GM18505 (cell line): ENCODE results near the gene ATXN7L3.
"Not testable (repeated sequence)": the region's sequence is repeated elsewhere in the genome, so short reads cannot be mapped to it uniquely, and the experiment has no call there.

Experiments used
- ATAC-seq: cut with Tn5 transposase; IDR thresholded peaks from one replicate; pipeline ENCODE4 v1.9.1; 2021; ENCODE audit not compliant: unreplicated experiment
- POLR2A ChIP-seq: IDR thresholded peaks from 4 replicates; pipeline ENCODE4 v1.6.1; 2011; ENCODE audit warnings: borderline replicate concordance; ENCODE audit not compliant: insufficient read depth, insufficient read length; ENCODE audit errors: extremely low read depth

Gene ATXN7L3, protein sequence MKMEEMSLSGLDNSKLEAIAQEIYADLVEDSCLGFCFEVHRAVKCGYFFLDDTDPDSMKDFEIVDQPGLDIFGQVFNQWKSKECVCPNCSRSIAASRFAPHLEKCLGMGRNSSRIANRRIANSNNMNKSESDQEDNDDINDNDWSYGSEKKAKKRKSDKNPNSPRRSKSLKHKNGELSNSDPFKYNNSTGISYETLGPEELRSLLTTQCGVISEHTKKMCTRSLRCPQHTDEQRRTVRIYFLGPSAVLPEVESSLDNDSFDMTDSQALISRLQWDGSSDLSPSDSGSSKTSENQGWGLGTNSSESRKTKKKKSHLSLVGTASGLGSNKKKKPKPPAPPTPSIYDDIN

DNA sequence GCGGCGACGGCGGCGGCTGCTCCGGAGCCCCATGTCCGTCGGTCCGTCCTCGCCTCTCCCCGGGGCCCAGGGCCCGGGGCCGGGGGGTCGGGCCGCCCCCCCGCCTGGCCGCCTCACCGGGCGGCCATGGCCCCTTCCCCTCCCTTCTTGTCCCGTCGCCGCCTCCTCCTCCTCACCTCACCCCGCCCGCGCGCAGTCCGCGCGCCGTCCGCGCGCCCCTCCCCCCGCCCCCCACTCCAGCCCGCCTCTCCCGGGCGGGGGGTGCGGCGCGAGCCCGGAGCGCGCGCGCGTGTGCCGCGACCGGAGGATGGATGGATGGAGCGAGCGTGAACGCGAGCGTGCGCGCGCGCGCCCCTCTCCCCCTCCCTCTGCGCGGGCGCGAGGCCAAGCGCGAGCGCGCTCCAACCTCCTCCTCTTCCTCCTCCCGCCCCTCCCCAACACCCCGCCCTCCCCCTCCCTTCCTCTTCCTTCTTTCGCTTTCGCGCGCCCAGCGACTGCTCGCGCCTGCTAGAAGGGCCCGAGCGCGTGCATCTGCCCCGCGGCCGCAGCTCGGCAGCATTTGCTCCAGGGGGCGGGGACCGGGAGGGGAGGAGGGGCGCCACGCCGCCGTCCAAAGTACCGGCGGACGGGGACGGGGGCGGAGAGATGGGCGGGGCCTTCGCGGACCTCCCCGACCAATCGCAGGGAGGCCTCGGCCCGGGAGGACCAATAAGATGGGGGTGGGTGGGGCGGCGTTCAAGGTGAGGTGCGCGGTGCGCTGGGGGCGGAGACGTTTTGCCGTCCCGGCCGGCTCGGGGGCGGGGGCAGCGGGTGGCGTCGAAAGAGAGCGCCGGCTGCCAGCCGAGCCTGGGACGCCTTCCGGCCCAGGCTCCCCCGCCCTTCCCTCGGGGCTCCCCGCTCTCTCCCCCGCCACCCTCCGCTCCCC lies at the start of gene ATXN7L3:
Gene ATXN7L3 (minus strand): TSS at position 332 of the 925 bp plus-strand sequence. CDS start 1,814 bp downstream, outside the sequence.
- TF ChIP-seq POLR2A: peak; percentile 29
- ATAC-seq: peak; percentile 67

DNA sequence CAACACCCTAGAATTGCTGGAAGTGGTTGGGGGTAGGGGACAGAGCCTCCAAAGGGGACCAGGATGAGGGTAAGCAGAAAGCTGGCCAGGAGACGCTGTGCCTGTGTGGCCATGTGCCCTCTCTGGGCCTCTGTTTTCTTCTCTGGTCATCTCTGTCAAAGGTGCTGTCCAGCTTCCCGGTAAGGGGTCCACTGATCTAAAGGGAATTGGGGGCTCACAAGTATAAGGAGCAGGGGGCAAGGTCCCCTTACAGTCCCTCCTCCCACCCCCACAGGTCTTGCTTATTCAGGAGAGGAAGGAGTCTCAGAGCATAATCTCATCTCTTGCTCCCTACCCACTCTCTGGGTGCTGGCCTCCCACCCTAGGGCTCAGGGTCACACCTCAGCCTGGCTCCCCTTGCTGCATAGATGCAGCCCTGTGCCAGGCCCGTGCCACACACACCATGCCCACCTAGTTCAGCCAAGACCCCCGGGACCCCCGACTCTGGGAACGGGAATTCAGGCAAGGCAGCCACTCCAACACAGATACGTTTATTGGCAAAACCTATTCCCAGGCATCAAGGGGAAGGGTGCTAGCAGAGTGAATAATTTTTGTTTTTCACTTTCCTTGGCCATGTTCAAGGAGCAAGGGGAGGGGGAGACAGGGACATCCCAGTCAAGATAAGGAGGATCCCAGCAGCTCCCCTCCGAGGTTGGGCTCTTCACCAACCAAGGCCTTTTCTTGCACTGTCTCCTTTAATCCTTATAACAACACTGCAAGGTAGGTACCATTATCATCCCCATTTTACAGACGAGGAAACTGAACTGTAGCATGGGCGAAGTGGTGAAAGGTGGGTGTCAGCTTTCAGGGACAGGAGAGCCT lies 48.4 kb upstream of the ATXN7L3 start:
- ATAC-seq: no peak
- TF ChIP-seq POLR2A: no peak

DNA sequence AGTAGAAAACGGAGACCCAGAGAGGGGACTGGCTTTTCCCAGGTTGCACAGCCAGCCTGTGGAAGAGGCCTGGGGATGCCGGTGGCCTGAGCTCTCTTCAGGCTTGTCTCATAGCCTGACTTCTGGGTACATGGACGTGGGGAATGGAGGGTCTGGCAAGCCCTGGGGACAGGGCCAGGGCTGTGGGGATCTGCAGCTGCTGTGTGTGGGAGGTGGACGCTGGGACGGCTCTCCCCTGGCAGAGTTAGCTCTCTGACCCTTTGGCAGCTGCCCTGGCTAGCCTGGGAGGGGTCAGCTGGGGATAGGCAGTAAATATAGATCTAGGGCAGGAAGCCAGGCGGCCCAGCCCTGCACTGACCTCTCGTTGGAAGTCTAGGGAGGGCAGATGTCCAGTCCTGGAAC lies 47.8 kb upstream of the ATXN7L3 start:
- no peak for TF ChIP-seq POLR2A
- ATAC-seq: no peak

DNA sequence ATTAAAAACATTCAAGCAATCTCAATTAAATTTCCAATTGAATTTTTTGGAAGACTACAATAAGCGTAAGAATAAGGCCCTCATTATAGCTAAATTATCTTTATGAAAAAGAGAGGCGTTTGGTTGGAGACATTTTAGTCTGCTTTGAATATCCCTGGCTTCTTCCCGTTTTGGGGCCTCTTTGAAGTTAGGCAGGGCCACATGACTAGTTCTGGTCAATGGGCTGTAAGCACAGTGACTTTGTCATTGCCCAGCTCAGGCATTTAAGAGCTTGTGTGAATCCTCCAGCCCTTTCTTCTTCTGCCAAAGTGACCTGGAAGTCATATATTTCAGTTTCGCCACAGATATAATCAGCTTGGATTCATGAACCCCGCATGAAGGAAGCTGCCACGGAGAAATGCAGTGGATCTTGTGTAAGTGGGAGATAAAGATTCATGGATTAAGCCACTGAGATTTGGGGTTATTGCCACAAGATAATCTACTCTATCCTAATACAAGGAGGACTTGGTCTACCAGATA lies 41.5 kb upstream of the ATXN7L3 start:
- TF ChIP-seq POLR2A: no peak
- ATAC-seq: no peak

DNA sequence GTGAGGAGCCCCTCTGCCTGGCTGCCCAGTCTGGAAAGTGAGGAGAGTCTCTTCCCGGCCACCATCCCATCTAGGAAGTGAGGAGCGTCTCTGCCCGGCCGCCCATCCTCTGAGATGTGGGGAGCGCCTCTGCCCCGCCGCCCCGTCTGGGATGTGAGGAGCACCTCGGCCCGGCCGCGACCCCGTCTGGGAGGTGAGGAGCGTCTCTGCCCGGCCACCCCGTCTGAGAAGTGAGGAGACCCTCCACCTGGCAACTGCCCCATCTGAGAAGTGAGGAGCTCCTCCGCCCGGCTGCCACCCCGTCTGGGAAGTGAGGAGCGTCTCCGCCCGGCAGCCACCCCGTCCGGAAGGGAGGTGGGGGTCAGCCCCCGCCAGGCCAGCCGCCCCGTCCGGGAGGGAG lies 38.2 kb upstream of the ATXN7L3 start:
- ATAC-seq: not testable (repeated sequence)

DNA sequence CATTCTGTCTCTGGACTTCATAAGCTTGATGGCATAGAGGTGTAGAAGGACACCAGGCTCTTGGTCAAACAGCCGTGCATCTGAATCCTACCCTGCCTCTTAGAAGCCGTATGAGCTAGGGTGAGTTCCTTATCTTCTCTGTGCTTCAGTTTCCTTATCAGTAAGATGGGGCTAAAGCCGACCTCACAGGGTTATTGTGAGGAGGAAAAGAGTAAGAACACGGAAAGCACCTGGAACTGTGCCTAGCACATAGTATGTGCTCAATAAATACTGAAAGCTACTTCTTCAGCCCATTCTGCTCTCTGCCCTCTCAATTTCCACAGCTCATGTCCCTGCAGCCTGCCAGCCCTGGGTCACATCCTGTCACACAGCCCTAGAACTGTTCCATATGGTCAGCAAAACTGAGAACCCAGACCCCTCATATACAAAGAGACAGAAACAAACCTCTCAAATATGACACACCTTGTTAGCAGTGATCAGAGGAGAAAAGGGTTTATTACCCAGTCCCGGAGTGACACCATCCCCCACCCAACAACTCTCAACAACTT lies 36.8 kb upstream of the ATXN7L3 start:
- ATAC-seq: no peak
- TF ChIP-seq POLR2A: no peak

DNA sequence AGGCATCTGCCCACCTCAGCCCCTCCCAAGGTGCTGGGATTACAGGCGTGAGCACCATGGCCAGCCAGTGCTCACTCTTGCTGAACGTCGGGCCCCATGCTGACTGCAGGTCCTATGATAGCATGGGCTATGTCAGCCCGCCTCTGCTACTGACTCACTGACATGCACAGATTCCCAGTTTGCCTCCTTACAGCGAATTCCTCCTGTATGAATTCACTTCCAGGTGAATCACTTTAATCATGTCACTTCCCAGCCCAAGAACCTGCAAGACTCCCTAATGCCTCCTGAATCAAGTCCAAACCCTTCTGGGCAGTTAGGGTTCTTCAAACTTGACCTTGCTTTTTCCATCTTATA lies 35.9 kb upstream of the ATXN7L3 start:
- no peak for TF ChIP-seq POLR2A
- ATAC-seq: no peak

DNA sequence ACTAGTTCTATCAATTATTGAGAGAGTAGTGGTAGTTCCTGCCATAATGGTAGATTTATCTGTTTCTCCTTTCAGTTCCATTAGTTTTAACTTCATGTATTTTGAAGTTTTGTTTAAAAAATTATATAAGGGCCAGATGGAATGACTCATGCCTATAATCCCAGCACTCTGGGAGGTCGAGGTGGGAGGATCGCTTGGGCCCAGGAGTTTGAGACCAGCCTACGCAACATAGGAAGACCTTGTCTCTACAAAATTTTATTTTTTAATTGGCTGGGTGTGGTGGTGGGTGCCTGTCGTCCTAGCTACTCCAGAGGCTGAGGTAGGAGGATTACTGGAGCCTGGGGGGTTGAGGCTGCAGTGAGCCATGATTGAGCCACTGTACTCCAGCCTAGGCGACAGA lies 33.9 kb upstream of the ATXN7L3 start:
- TF ChIP-seq POLR2A: no peak
- no peak for ATAC-seq

DNA sequence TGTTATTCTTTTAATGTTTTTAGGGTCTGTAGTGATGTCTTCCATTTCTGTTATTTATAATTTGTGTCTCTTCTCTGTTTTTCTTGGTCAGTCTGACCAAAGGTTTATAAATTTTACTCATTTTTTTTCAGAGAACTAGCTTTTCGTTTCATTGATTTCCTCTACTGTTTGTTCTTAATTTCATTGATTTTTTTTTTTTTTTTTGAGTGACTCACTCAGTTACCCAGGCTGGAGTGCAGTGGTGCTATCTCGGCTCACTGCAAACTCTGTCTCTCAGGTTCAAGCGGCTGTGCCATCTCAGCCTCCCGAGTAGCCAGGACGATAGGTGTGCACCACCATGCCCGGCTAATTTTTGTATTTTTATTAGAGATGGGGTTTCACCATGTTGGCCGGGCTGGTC lies 32.4 kb upstream of the ATXN7L3 start:
- ATAC-seq: no peak
- no peak for TF ChIP-seq POLR2A

DNA sequence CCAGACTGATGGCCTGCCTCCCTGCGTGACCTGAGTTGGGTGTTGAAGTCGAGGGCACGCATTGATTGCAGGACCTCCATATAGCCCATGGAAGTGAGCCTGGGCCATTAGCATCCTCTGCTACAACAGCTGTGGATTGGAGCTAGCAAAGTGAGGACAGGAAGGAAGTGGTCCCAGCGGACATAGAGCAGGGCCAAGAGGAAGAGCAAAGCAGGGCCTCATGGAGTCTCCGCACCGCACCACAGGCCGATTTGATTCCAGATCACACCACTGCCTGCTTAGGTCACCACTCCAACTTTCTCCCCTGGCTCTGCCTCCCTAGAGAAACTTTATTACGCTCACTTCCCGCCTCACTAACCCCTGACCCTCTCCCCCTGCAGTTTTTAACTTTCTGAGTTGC lies 30.5 kb upstream of the ATXN7L3 start:
- no peak for TF ChIP-seq POLR2A
- no peak for ATAC-seq

DNA sequence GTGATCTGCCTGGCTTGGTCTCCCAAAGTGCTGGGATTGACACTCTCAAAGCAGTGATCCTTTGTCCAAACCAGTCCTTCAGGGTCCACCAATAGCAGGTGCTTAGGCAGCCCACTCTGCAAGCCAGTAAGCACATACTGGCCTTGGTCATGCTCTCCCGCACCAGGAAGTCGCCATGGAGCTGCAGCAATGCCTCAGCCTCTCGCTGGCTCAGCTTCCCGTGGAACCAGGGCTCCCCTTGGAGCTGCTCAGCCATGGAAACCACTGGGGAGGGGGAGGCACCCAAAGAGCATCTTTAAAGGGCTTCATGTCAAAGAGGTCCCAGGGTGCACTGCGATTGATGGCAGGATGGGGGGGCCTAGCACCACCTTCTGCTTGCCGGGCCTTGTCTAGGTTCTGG lies 29.4 kb upstream of the ATXN7L3 start:
- ATAC-seq: no peak
- TF ChIP-seq POLR2A: no peak

DNA sequence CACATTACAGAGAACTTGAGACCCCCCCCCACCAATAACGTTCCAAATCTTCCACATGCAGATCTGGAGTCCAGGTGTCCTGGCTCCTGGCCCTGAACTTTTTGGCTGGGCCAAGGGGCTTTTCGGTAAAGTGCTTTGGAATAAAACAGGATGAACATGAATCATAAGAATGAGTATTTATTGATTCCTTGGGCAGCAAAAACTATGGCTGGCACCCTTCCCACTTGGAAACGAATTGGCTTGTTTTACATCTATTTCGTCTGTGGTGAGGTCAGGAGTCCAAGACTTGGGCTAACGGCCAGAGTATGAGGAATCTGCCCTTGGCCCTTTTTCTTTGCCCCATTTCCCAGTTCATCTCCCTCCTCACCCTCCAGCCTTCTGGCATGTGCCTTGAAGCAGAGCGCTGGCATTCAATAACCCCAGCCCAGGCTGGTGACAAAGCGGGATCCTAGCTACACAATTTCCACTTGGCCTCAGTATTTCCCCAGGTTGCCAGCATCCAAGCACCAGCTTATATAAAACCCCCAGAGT lies 23.9 kb upstream of the ATXN7L3 start:
- no peak for TF ChIP-seq POLR2A
- ATAC-seq: no peak
